KBM-7 (cell line): ENCODE results near the gene IL25.
"Not testable (repeated sequence)": the region's sequence is repeated elsewhere in the genome, so short reads cannot be mapped to it uniquely, and the experiment has no call there.

Source experiments
- DNase-seq: peaks from one replicate; pipeline ENCODE4 v3.0.0-alpha.2; 2015
- in situ Hi-C: fragments of 300-500 bp; cut with MboI; formaldehyde crosslinking; loops from 2 replicates; pipeline ENCODE4 v1.14.3; 2020; ENCODE audit warnings: low sequenced_read_pairs, low pct_unique_long_range_greater_than_20kb, mixed read lengths

IL25 gene

GRCh38 chr14:23421594-23421993 lies 49.0 kb downstream of the IL25 start:
- in situ Hi-C loops: no loop called here
- DNase-seq: no peak

- in situ Hi-C loops: no loop called here
- no peak for DNase-seq
Observed at GRCh38 chr14:23423657-23424056, 51.0 kb downstream of the IL25 start.

DNA sequence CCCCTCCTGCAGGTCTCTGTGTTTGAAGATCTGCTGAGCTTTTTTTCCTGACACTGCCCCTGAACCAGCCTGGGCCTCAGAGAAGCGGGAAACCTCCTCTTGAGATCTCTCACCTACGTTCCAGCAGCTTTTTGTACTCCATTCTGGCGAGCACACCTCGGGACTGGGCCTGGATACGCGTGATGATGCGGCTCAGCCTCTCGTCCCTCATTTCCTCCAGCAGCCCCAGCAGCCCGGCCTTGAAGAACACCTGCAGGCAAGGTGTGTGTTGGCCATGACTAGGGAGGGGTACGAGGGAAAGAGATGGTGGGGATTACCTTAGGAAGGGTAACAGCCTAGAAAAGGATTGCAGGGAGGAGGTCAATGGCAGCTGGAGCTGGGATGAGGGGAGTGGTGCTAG lies 52.6 kb downstream of the IL25 start:
- no peak for DNase-seq
- in situ Hi-C loops: no loop called here

DNA sequence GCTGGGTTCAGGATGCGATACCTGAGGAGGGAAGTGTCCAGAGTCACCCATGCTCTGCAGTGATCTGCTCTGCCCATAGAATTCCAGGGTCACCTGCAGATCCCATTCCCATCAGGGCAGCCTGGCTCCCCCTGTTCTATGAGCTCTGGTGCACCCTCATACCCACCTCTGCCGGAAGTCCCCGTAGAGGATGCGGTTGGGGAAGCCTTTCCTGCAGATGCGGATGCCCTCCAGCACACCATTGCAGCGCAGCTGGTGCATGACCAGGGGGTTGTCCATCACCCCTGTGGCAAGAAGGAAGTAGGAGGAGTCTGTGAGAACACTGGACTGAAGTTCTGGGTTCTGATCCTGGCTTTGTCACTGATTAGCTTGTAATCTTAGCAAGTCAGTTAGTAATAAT lies 53.2 kb downstream of the IL25 start:
- in situ Hi-C loops, DNase-seq: not testable (repeated sequence)
